GM18873 (cell line): ENCODE measurements around the gene ANKRD36.
"Not testable (repeated sequence)": the region's sequence is repeated elsewhere in the genome, so short reads cannot be mapped to it uniquely, and the experiment has no call there.

Experiments
- ATAC-seq: cut with Tn5 transposase; IDR thresholded peaks from one replicate; pipeline ENCODE4 v1.9.1; 2021; ENCODE audit warnings: mild to moderate bottlenecking, moderate library complexity, moderate number of reproducible peaks; ENCODE audit not compliant: unreplicated experiment, low FRiP score

The ANKRD36 gene

GRCh38 chr2:97268075-97268591 lies 155.2 kb downstream of the ANKRD36 start:
- not testable (repeated sequence) for ATAC-seq

GRCh38 chr2:97276232-97276798 lies 163.4 kb downstream of the ANKRD36 start:
- not testable (repeated sequence) for ATAC-seq

- not testable (repeated sequence) for ATAC-seq
Measured at GRCh38 chr2:97285187-97285586, 172.2 kb downstream of the ANKRD36 start.

- ATAC-seq: not testable (repeated sequence)
Measured at GRCh38 chr2:97293687-97294086, 180.7 kb downstream of the ANKRD36 start.
